Measurements from ENCODE around the gene EVI5L.
A peak's percentile ranks its signal among the peaks of the same experiment; 100 is the strongest.

EVI5L gene

DNA sequence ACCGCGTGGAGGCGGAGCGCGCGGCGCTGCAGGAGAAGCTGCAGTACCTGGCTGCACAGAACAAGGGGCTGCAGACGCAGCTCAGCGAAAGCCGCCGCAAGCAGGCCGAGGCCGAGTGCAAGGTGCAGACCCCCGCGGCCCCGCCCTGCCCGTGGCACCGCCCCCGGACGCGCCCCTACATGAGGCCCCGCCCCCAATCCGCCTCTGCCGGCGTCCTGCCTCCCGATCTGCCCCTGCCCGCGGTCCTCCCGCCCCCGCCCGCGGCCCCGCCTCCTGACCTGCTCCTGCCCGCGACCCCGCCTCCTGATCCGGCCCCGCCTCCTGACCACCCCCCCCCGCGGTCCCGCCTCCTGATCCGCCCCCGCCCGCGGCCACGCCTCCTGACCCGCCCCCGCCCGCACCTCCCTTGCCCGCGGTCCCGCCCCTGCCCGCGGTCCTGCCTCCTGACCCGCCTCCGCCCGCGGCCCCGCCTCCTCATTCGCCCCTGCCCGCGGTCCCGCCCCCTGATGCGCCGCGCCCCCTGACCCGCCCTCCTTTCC lies 32.5 kb downstream of the EVI5L start:
- DNase-seq, result no peak

DNA sequence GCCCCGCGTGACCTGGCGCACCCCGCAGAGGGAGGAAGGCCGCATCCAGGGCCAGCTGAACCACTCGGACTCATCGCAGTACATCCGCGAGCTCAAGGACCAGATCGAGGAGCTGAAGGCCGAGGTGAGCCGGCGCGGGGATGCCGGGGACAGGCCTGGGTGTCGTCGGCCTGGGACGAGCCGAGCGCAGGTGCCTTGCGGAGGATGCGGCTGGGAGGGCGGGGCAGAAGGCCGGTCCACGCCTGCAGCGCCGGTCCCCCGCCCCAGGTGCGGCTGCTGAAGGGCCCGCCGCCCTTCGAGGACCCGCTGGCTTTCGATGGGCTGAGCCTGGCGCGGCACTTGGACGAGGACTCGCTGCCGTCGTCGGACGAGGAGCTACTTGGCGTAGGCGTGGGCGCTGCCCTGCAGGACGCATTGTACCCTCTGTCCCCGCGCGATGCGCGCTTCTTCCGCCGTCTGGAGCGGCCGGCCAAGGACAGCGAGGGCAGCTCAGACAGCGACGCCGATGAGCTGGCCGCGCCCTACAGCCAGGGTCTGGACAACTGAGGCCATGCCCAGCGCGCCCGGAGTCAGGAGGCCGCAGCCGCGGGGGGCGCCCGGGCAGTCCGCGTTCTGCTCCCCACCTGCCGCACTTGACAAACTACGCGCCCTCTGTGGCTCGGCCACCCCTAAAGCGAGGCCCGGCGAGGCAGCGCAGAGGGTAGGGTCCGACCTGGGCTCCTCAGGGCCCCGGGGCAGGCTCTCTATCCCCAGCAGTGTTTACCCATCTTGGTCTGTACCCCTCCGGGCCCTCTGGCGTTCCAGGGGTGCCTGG lies 33.3 kb downstream of the EVI5L start:
- DNase-seq, result no peak

DNA sequence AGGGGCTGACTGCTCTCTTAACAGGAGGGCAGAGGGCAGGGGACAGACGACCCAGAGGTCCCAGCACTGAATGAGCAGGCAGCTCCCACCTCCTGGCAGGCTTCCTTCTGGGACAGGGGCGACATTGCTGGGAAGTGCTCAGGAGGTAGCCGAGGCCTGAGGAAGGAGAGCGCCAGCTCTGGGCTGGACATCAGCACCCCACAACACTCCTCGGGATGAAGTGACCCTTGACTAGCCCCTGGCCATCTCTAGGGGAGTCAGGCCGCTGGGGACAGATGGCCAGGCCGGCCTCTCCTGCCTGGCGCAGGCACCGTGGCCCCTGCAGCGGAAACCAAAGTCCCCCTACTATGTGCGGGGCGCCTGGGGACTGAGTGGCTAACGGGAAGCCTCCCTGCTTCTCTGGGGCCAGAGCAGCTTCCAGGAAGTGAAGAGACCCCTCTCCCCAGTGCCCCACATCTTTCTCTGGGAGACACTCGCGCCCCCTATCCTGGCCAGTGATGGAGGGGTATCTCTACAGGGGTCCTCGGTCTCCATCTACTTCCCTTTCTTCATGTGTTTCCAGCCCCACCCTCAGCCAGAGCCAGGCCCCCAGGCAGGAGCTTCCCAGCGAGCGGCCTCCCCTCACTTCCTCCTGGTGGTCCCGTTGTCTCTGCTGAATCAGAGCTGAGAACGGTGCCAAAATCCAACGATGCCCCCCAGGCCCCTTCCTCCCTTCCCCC lies 34.1 kb downstream of the EVI5L start:
- no peak for DNase-seq

DNA sequence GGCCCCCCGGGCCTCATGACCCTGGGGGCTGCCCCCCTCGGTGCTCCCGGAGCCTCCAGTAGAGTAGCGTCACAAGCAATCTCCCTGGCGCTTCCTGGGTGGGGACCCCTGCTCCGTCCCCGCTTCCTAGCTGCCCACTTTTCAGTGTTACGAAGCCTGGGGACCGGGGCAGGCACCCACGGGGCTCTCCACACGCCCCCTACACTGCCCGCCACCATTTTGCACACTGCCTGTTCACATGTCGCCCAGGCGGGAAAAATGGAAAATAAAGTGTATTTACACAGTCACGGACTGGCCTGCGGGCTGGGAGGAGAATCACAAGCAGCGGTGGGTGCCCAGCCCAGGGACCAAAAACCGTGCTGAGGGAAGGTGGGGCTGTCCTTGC lies 34.7 kb downstream of the EVI5L start:
- no peak for DNase-seq

DNA sequence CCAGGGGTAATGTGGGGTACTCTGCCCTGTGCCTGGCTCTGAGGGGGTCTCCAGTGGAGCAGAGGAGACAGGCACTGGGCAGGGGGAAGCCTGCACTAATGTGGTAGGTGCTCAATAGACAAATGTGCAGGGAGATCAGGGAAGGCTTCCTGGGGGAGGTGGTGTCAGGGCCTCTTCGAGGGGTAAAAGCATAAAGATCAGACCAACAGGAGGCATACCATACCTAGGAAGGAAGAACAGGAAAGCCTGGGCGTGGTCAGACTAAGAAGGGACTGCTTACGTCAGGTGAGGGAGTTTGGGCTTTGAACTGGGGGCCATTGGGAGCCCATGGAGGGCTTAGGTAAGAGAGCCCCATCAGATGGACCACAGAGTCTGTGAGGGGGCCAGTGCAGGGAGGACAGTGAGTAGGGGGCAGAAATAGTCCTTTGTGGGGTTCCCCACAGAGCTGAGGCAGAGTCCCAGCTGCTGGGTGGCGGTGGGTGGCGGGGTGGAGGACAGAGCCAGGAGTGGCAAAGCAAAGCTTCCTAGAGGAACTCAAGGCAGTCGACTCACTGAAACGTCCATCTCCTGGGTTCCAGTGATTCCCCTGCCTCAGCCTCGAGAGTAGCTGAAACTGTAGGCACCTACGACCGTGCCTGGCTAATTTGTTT lies 35.4 kb downstream of the EVI5L start:
- DNase-seq, result no peak

DNA sequence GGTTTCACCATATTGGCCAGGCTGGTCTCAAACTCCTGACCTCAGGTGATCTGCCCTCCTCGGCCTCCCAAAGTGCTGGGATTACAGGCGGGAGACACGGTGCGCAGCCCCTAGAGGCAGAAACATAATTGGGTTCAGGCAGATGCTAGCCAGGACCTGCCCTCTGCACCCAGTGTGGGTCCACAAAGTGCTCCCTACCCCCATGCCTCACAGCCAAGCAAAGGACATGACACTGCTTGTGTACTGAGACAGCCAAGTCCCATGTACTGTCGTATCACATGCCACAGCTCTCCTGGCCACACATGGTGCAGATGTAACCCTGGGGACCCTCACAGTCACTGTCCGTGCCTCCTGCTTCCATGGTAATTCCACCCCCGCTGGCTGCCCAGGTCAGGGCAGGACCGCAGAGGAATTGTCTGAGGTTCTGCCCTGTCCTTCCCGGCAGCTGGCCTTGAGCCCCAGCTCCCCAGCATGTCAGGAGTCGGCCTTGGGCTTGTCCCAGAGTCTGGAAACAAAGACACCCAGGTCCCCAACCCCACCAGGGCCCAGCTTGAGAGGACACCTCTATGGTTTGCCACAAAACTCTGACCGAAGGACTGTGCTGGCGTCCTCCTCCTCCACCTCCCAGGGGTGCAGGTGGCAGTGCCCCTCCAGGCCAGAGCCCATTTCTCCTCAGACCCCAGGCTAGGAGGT lies 36.5 kb downstream of the EVI5L start:
- no peak for DNase-seq

DNA sequence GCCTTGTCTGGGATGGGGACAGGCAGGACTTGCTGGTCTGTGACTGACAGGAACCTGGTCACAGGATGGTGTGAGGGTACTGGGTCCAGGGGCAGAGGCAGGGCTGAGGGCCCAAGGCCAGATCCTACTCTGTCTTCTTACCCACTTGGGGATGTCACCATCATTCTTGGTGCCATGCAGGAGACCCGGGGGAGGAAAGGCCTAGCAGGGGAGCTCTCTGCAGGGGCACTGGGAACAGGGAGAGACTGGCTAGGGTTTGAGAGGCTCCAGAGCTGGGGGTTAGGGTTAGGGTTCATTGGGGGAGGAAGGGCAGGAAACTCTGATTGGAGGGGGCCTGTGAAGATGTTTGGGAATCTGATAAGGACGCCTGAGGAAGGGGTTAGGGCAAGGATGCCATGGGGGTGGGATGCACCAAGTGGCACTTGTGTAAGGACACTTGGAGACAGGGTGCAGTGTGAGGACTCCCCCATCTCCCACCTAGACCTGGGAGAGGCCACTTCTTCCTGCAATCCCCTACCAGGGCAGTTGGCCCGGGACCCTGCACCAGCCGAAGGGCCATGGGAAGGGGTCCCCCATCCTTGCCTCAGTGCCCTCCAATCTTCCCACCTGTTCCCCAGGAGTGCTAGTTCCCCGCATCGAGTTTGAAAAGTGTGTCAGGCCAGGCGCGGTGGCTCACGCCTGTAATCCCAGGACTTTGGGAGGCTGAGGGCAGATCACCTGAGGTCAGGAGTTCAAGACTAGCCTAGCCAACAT lies 37.2 kb downstream of the EVI5L start:
- DNase-seq, result no peak

DNA sequence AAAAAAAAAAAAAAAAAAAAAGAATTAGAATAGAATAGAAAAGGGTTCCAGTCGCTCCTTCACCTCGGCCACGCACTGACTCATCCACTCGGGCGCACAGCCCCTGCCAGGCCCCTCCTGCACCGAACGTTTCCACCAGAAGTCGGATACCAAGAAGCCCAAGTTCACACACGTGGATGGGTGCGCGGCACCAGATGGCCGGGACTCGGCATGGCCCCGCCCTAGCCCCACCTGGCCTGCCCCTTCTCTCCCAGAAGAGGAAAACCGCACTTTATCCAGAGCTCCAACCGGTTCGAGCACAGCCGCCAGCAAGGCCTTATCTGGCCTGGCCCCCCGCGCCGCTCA lies 38.3 kb downstream of the EVI5L start:
- no peak for DNase-seq

DNA sequence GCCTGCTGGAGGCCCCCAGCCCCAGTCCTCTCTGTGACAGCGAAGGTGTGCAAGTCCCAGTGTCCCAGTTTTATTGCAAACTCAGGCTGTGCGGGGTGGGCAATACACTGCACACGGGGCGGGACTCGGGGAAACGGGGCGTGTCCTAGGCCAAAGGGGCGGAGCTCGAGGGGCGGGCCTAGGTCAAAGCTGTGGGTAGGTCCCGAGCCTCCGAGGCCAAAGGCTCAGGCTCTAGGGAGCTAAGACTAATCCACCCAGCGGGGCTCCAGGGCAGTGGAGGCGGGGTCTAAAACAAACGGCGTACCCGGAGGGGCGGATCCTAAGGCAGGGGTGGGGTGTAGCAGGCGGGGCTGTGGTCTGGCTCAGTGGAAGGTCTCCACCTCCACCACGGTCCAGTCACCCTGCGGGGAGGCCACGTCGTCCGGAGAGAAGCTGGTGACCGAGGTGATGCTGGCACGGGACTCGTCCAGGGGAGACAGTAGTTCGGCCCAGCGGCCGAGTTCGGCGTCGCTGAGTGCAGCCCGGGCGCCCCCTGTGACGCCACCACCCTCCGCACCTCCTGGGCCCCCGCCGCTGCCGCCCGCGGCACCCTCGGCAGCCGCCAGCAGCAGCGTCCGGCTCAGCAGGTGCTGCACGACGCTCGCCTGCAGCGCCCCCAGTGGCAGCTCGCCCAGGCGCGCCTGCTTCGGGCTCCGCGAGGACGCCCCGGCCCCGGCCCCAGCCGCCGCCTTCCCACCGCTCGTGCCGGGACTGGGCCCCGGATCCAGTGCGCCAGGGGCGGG lies 38.8 kb downstream of the EVI5L start:
- no peak for DNase-seq

DNA sequence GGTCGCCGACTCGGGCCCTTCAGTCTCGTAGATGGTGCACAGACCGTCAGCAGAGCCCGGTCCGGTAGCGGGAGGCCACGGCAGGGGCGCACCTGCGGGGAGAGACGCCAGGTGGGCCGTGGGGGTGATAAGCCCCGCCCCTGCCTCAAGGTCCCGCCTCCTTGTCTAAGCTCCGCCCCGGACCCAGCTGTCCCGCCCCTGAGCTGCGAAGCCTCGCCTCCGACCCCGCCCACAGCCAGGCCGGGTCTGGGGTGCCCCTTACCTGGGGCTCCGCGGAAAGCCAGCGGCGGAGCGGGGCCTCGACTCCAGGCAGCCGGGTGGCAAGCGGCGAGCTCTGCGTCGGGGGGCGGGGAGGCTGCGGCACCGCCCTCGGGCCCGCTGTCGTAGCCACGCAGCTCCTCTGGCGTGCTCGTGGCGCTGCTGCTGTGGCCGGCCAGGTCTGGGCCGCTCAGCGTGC lies 39.5 kb downstream of the EVI5L start:
- no peak for DNase-seq

DNA sequence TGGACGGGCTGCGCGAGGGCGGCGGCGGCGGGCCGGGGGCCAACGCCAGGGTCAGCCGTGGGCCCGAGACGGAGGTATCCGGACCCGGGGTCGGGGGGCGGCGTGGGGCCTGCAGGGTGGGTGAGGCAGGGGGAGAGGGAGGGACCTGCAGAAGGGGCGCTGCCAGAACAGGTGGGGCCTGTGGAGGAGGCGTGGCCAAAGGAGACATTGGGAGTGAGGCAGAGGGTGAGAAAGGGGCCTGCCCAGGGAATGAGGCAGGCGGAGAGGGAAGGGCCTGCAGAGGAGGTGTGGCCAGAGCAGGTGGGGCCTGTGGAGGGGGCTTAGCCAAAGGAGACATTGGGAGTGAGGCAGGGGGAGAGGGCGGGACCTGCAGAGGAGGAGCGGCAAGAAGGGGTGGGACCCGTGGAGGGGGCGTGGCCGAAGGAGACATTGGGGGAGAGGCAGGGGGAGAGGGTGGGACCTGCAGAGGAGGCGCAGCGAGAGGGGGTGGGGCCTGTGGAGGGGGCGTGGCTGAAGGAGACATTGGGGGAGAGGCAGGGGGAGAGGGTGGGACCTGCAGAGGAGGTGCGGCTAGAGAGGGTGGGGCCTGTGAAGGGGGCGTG lies 40.0 kb downstream of the EVI5L start:
- DNase-seq, result no peak

DNA sequence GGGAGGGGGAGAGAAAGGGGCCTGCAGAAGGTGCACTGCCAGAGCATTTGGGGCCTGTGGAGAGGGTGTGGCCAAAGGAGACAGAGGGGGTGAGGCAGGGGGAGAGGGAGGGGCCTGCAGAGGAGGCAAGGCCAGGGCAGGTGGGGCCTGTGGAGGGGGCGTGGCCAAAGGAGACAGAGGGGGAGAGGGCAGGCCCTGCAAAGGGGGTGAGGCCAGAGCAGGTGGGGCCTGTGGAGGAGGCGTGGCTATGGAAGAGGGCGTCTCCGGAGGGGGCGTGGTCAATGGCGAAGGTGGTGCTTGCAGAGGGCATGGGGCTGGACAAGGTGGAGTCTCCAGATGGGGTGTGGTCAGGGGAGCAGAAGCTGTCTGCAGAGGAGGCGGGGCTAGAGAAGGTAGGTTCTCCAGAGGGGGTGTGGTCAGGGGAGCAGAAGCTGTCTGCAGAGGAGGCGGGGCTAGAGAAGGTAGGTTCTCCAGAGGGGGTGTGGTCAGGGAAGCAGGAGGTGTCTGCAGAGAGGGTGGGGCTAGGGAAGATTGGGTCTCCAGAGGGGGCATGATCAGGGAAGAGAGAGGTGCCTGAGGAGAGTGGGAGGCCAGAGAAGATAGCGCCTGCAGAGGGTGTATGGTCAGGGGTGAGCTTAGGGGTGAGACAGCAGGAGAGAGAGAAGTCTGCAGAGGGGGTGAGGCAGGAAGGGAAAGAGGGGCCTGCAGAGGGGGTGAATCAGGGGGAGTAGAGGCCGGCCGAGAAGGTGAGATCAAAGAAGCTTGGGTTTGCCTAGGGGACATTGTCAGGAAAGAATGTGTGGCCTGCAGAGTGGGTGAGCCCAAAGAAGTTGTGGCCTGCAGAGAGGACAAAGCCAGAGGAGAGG lies 40.8 kb downstream of the EVI5L start:
- peak; percentile 19 for DNase-seq

DNA sequence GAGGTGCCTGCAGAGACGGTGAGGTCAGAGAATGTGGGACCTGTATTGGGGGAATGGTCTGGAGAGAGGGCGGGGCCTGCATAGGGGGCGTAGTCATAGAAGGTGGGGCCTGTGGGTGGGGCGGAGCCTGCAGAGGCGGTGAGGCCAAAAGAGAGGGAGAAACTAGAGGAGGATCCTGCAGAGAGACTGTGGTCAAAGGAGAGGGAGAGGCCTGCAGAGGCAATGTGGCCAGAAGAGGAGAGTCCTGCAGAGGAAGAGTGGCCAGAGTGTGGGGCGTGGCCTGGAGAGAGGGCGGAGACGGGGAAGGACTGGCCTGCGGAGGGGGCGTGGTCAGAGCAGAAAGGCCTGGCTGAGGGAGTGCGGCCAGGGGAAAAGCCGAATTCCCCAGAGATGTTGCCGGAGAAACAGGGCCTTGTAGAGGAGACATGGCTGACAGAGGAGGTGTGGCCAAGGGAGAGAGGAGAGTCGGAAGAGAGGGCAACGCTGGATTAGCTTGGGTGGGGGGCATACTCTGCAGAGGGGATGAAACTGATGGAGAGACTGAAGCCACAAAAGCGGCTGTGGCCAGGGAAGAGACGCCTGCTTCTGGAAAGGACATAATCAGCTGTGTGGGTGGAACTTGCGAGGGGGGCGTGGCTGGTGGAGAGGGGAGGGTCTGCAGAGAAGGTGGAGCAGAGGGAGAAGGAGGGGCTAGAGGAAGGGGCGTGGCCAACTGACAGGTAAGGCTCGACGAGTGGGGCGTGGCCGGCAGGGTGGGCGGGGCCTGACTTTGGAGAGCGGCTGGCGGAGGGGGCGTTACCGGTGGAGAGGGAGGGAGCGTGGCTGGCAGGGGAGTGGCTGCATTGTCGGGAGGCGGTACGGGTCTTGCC lies 41.7 kb downstream of the EVI5L start:
- no peak for DNase-seq

DNA sequence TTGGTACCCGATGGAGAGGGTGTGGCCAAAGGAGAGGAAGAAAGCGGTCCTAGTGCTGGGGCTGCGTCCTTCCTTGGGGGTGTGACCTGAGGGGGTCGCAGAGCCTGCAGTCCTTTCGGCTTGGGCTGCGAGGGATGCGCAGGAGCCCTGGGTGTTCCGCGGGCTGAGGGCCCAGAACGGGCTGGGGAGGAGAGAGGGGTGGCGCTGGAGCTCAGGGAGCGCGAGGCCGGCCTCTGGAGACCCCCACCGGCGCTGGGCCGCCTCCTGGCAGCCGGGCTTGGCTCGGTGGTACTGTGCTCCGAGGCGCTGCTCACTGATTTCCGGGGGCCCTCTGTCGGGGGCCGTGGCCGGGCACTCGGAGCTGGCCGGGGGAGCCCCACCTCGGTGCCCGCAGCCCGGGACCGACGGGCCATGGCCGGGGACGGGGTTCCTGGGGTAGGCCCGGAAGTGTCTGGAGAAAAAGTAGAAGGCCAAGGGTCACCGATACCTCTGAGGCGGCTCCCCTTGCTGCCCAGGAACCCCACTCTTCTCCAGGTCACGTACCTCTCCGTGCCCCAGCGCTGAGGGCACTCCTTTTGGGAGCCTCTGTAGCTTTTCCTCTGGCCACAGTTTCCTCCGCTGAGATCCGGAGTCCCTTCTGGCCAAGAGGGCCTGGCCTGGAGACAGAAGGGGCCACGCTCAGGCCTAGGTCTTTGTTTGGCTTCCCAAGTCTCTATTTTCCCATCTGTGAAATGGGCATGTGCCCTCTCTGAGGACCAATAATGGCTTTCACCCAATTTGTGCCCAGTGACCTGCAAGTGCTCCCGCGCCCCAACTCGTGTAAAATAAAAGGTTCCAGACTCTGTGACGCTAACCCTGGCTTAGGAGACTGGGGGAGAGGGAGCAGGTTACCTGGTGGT lies 42.5 kb downstream of the EVI5L start:
- DNase-seq, result no peak

DNA sequence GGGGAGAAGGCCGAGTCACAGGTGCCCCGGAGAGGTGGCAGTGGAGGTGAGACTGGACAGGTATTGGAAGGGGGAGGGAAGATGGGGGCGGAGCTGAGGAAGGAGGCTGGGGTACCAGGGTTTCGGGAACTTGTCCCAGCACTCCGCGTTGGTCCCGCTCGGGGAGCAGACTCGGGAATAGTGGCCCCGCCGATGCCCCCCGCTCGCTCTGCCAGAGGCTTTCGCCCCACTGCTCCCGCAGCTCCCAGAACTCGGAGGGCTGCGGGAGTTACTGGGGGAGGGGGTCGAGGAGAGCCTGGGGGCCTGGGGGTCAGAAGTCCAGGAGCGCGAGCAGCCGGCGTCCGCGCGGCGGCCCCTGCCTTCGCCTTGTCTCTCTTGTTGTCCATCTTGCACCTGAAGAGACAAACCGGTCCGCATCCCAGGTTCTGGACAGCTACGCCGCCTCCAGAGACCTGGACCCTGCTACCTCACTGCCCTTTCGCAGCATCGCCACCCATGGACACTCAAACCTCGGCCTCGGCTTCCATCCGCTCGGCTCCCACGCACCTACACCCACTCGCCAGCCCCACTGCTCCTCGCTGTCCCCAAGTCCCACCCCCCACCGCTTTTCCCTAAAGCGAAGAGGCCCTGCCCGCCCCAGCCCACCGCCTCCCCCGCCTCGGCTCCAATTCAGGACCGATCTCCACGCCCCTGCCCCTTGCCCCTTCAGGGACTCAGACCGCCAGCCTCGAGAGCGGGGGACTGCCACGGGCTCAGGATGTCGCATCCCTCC lies 43.5 kb downstream of the EVI5L start:
- peak; percentile 19 for DNase-seq

DNA sequence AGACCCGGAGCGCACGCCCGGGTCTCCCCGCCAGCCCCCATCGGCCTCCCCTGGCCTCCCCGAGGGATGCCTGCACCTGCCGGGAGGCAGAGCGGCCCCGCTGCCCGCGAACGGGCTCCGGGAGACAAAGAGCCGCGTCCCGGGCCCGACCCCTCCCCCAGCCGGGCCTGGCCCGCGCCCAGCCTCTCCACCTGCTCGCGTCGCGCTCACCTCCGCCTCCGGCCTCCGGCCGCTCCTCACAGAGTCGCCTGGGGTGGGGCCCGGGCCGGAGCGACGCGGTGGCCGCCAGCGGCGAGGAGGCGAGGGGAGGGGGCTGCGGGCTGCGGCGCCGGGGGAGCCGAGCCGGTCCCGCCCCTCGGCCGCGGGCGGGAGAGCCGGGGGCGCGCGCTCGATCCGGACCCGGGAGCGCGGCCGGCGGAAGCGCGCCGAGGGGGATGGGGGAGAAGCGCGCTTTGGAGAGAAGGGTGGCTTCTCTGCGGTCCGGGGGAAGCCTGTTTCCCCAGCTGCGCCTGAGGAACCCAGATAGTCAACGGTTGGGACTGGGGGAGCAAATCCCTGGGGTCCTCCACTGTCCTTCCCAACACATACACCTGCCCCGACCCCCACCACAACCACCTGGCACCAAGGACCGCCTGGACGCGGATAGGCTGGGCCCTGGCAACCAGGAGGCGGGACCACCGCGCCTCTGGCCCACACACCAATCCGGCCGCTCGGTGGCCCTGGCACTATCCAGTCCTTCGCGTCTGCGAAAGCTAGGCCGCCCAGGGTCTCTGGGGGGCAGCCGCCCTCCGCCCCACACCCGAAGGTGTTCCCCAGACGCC lies 44.3 kb downstream of the EVI5L start, which contains the start of gene PRR36:
PRR36 (minus strand) TSS at position 315 of the 821 bp plus-strand sequence. CDS start 701 bp downstream, outside the sequence.
- peak; percentile 94 for DNase-seq
